ENCODE data around the gene ZC3H8.

ZC3H8 gene

GRCh38 chr2:112162341-112162740, 92.5 kb downstream of the ZC3H8 start:
- no peak for DNase-seq
